ENCODE measurements around the gene TMC1. TPM values are rescaled to one million over a fixed set of nuclear protein-coding genes. Genes with fewer than 3 reads are reported as not detected.
"Not testable (repeated sequence)": the region's sequence is repeated elsewhere in the genome, so short reads cannot be mapped to it uniquely, and the experiment has no call there.

The TMC1 gene
- total RNA-seq, 2 donors from 2014 or later = not detected

DNA sequence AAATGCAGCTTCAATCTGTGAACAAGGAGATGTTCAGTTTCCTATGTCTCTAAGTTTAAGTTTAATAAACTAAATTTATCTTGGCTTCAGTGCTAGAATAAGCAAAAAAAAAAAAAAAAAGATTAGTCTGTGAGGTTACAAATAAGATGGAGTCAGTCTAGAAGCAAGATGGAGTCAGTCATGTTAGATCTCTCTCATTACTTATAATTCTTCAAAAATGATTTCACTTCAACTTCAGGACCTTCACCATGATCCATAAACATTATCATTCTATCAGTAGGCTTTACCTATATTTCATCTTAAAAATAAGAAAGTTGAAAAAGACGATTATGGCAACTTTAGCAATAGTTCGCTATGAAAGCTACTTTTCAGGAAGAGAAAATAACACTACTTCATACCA lies 30.2 kb upstream of the TMC1 start:
- ATAC-seq = no peak
- Mint-ChIP-seq H3K27me3 (peaks cover 0 to 4% of the 10 kb centered on the region in 2 donors), H3K27ac (no peak overlapping the region), H3K4me1 (ENCODE audit: low read depth in 2 of 2) (no peaks in the 10 kb centered on the region), H3K9me3 (no peaks in the 10 kb centered on the region), H3K36me3 (no peaks in the 10 kb centered on the region), H3K4me3 (no peak overlapping the region)
- DNase-seq (ENCODE audit: low spot score) = no peak

DNA sequence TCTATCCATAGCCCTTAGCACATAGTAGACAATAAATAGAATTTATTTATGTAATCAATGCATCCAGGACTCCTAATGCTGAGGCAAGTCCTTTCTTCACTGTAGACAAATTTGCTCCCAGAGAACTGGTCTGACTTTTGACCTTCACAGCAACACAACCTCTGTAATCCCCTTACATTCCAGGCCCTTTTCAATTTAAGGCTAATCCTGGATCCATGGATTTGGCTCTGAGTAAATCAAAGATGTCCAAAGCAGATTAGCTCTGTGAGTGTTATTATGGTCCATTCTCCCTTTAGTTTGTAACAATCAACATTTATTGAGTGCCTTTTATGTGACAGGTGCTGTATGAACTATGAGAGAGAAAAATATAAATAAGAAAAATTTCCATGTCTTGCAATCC lies 27.4 kb upstream of the TMC1 start:
- peaks cover 0 to 8% of the 10 kb centered on the region in 2 donors for H3K27me3 Mint-ChIP-seq
- no peaks in the 10 kb centered on the region for H3K36me3 Mint-ChIP-seq
- H3K4me3 Mint-ChIP-seq = no peak overlapping the region
- no peaks in the 10 kb centered on the region for H3K4me1 Mint-ChIP-seq (ENCODE audit: low read depth in 2 of 2)
- ATAC-seq (no peak), DNase-seq (ENCODE audit: low spot score) (no peak)
- H3K27ac Mint-ChIP-seq = no peak overlapping the region
- no peaks in the 10 kb centered on the region for H3K9me3 Mint-ChIP-seq

- Mint-ChIP-seq H3K27ac (no peak overlapping the region), H3K27me3 (peaks cover 7 to 15% of the 10 kb centered on the region in 2 donors), H3K36me3 (no peaks in the 10 kb centered on the region), H3K9me3 (no peaks in the 10 kb centered on the region), H3K4me1 (ENCODE audit: low read depth in 2 of 2) (no peaks in the 10 kb centered on the region), H3K4me3 (no peak overlapping the region)
- ATAC-seq (no peak), DNase-seq (ENCODE audit: low spot score) (no peak)
Measured at GRCh38 chr9:72497447-72498046, 23.9 kb upstream of the TMC1 start.

DNA sequence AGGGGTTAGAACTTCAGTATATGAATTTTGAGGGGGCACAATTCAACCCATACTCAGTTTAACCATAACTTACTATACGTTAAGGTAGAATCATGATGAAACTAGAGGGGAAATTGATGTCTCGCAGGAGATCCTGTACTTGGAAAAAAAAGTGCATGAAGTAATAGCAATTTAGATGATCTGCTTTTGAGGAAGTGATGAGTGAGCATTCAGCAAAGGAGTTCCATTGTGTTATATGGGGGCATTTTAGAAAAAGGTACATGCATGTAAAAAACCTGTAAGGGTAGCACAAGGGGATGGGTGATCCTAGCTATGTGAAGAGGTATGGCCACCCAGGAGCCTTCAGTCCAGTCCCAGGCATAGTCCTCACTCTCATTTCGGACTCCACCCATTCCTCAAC lies 14.8 kb upstream of the TMC1 start:
- ATAC-seq = no peak
- Mint-ChIP-seq H3K36me3 (no peaks in the 10 kb centered on the region), H3K4me3 (no peak overlapping the region), H3K27me3 (no peaks in the 10 kb centered on the region), H3K27ac (no peak overlapping the region), H3K4me1 (ENCODE audit: low read depth in 2 of 2) (peaks cover 0 to 6% of the 10 kb centered on the region in 2 donors), H3K9me3 (no peaks in the 10 kb centered on the region)
- DNase-seq (ENCODE audit: low spot score) = no peak

DNA sequence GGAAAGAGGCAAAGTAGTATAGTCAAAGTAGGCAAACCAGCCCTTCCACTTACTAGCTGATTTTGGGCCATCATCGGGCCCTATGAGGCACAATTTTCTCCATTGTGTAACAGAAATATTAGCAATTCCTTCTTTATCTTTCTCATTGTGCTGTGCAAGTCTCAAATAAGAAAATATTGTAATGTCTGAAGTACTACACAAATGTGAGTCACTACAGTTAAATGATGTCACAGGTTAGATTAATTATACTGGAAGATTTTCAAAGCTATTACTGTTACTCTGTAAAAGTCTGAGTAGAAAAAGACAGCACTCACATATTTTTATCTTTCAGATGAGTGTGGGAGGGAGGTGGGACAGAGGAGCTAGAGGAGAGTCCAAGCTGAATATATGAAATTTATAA lies 12.4 kb upstream of the TMC1 start:
- Mint-ChIP-seq H3K4me3 (no peak overlapping the region), H3K4me1 (ENCODE audit: low read depth in 2 of 2) (peaks cover 0 to 6% of the 10 kb centered on the region in 2 donors), H3K9me3 (no peaks in the 10 kb centered on the region), H3K27ac (peak overlapping the region in 1 of 2 donors; percentile 19), H3K27me3 (no peaks in the 10 kb centered on the region), H3K36me3 (no peaks in the 10 kb centered on the region)
- DNase-seq (ENCODE audit: low spot score) (no peak), ATAC-seq (no peak)

DNA sequence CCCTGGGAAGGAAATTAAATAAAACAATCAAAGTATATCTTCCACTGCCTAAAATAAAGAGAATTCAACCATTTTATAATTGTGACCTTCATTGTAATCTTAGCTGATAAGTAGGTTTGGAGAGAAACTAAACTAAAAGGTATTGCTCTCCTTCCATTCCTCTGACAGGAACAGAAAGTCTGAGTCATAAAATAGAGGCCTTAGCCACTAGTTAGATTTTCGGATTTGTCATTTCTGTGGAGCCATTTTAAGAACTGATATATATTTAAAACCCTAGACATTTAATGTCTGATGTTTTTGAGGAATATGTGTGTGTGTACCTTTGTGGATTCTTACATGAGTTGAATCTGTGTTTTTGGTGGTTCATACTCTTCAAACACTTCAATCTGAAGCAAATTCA lies 11.8 kb upstream of the TMC1 start:
- peaks cover 0 to 6% of the 10 kb centered on the region in 2 donors for H3K4me1 Mint-ChIP-seq (ENCODE audit: low read depth in 2 of 2)
- H3K27me3 Mint-ChIP-seq = no peaks in the 10 kb centered on the region
- ATAC-seq (peak in 1 of 2 donors; percentile 62), DNase-seq (ENCODE audit: low spot score) (no peak)
- no peaks in the 10 kb centered on the region for H3K9me3 Mint-ChIP-seq
- H3K36me3 Mint-ChIP-seq = no peaks in the 10 kb centered on the region
- H3K27ac Mint-ChIP-seq = peak overlapping the region in 1 of 2 donors; percentile 19
- peak overlapping the region; percentile 25 for H3K4me3 Mint-ChIP-seq

DNA sequence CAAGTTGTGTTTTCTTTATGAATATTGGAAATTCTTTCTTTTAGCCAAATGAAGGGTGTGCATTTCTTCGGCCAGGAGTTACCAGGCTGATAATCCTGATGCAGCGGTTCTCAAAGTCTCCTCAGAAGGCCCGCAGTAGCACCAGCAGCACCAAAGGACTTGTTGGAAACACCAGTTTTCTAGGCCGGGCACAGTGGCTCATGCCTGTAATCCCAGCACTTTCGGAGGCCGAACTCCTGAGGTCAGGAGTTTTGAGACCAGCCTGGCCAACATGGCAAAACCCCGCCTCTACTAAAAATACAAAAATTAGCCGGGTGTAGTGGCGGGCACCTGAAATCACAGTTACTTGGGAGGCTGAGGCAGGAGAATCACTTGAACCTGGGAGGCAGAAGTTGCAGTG lies 397 bp upstream of the TMC1 start:
- not testable (repeated sequence) for DNase-seq (ENCODE audit: low spot score); H3K27ac Mint-ChIP-seq

GRCh38 chr9:72524820-72525540 lies 3.6 kb downstream of the TMC1 start:
- peak; percentile 41 to 67 for ATAC-seq
- peaks cover 12 to 19% of the 10 kb centered on the region in 2 donors for H3K4me1 Mint-ChIP-seq (ENCODE audit: low read depth in 2 of 2)
- H3K9me3 Mint-ChIP-seq = no peaks in the 10 kb centered on the region
- peaks cover 0 to 16% of the 10 kb centered on the region in 2 donors for H3K27me3 Mint-ChIP-seq
- no peak overlapping the region for H3K27ac Mint-ChIP-seq
- DNase-seq (ENCODE audit: low spot score) = no peak
- H3K36me3 Mint-ChIP-seq = no peaks in the 10 kb centered on the region
- H3K4me3 Mint-ChIP-seq = no peak overlapping the region

More for the DNA sequence above, 397 bp upstream of the TMC1 start:
- H3K9me3 Mint-ChIP-seq; H3K4me1 Mint-ChIP-seq (ENCODE audit: low read depth in 2 of 2); H3K36me3 Mint-ChIP-seq; ATAC-seq; H3K27me3 Mint-ChIP-seq; H3K4me3 Mint-ChIP-seq: not testable (repeated sequence)

- H3K9me3 Mint-ChIP-seq = no peaks in the 10 kb centered on the region
- H3K4me1 Mint-ChIP-seq (ENCODE audit: low read depth in 2 of 2) = peaks cover 12 to 19% of the 10 kb centered on the region in 2 donors
Measured at GRCh38 chr9:72526901-72527800, 5.7 kb downstream of the TMC1 start.

GRCh38 chr9:72527801-72528195 lies 6.4 kb downstream of the TMC1 start:
- H3K36me3 Mint-ChIP-seq = no peaks in the 10 kb centered on the region
- no peaks in the 10 kb centered on the region for H3K9me3 Mint-ChIP-seq
- H3K4me1 Mint-ChIP-seq (ENCODE audit: low read depth in 2 of 2) = peaks cover 12 to 19% of the 10 kb centered on the region in 2 donors
- H3K4me3 Mint-ChIP-seq = peak overlapping the region; percentile 71
- ATAC-seq = no peak
- DNase-seq (ENCODE audit: low spot score) = no peak
- peaks cover 5 to 16% of the 10 kb centered on the region in 2 donors for H3K27me3 Mint-ChIP-seq
- H3K27ac Mint-ChIP-seq = peak overlapping the region; percentile 32 to 38

More at GRCh38 chr9:72526901-72527800, 5.7 kb downstream of the TMC1 start:
- Mint-ChIP-seq H3K27me3 (peaks cover 0 to 16% of the 10 kb centered on the region in 2 donors), H3K27ac (peak overlapping the region; percentile 32 to 38), H3K4me3 (peak overlapping the region; percentile 71), H3K36me3 (no peaks in the 10 kb centered on the region)
- DNase-seq (ENCODE audit: low spot score) (no peak), ATAC-seq (peak; percentile 81 to 83)

DNA sequence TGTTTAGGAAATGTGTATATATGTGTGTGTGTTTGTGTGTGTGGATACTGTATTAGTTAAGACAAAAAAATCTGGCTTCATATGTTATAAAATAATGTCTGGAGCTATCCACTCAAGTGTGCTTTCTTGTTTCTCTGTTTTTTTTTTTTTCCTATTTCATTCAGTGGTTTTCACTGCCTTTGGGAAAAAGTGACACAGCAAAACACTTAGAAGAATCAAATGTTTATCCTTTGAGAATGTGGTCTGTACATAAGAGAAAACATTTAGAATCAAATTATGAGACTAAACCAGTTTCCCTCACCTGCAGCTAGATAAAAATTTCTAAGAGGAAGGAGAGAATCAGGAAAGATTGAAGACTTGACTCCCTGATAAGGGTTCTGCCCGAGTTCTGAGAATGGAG lies 8.1 kb downstream of the TMC1 start:
- Mint-ChIP-seq H3K36me3 (no peaks in the 10 kb centered on the region), H3K4me1 (ENCODE audit: low read depth in 2 of 2) (peaks cover 11 to 19% of the 10 kb centered on the region in 2 donors), H3K27ac (no peak overlapping the region), H3K27me3 (peaks cover 7 to 15% of the 10 kb centered on the region in 2 donors), H3K4me3 (no peak overlapping the region), H3K9me3 (no peaks in the 10 kb centered on the region)
- no peak for ATAC-seq
- DNase-seq (ENCODE audit: low spot score) = no peak

GRCh38 chr9:72533322-72533721 lies 11.9 kb downstream of the TMC1 start:
- ATAC-seq = no peak
- DNase-seq (ENCODE audit: low spot score) = no peak
- Mint-ChIP-seq H3K36me3 (no peaks in the 10 kb centered on the region), H3K4me1 (ENCODE audit: low read depth in 2 of 2) (no peaks in the 10 kb centered on the region), H3K27ac (no peak overlapping the region), H3K27me3 (peaks cover 6 to 14% of the 10 kb centered on the region in 2 donors), H3K9me3 (no peaks in the 10 kb centered on the region), H3K4me3 (no peak overlapping the region)

- Mint-ChIP-seq H3K27ac (no peak overlapping the region), H3K4me3 (no peak overlapping the region), H3K36me3 (no peaks in the 10 kb centered on the region), H3K9me3 (no peaks in the 10 kb centered on the region), H3K4me1 (ENCODE audit: low read depth in 2 of 2) (no peaks in the 10 kb centered on the region), H3K27me3 (peaks cover 9 to 14% of the 10 kb centered on the region in 2 donors)
- no peak for ATAC-seq
- no peak for DNase-seq (ENCODE audit: low spot score)
Measured at GRCh38 chr9:72534931-72535330, 13.5 kb downstream of the TMC1 start.
